Head of caudate nucleus (tissue), 42 donors: ENCODE results near the gene PGD.

Source experiments
- DNase-seq, 42 donors: peaks; one replicate each; pipeline versions ENCODE4 v3.0.0 to v3.0.0-alpha.2; 2020 to 2021; ENCODE audit warnings: mixed read lengths in 7 of 42
- intact Hi-C: fragments of 100-400 bp; cut with DNase I; formaldehyde crosslinking; loops from one replicate; pipeline ENCODE4 v1.15.0; 2022

PGD gene

GRCh38 chr1:10430216-10431069 is 31.6 kb downstream of the PGD start, which contains the start of gene CENPS:
CENPS (plus strand) TSS chr1:10430433; CDS start chr1:10430518, 85 bp downstream.
- DNase-seq, result peak; percentile 29 to 95 (median 84)
- intact Hi-C loops, result loop anchor here (2.0 kb wide), 1 partner anchor 54 kb away; no protein-coding TSS in a partner anchor

GRCh38 chr1:10431070-10431730 is 32.3 kb downstream of the PGD start:
- intact Hi-C loops, result loop anchor here (2.0 kb wide), 1 partner anchor 54 kb away; no protein-coding TSS in a partner anchor
- peak in 6 of 42 donors; percentile 4 to 24 (median 10) for DNase-seq

- intact Hi-C loops, result no loop called here
- DNase-seq, result no peak
Measured at GRCh38 chr1:10432910-10433700, 34.2 kb downstream of the PGD start.

- no peak for DNase-seq
- intact Hi-C loops, result no loop called here
Measured at GRCh38 chr1:10433790-10434189, 34.9 kb downstream of the PGD start.

- peak in 8 of 42 donors; percentile 13 to 61 (median 34) for DNase-seq
- intact Hi-C loops, result no loop called here
Measured at GRCh38 chr1:10434590-10434989, 35.7 kb downstream of the PGD start.

- intact Hi-C loops, result no loop called here
- no peak for DNase-seq
Measured at GRCh38 chr1:10437052-10437451, 38.2 kb downstream of the PGD start.

GRCh38 chr1:10438677-10439163 is 39.9 kb downstream of the PGD start:
- DNase-seq, result no peak
- intact Hi-C loops, result no loop called here

- intact Hi-C loops, result no loop called here
- no peak for DNase-seq
Measured at GRCh38 chr1:10440305-10440704, 41.4 kb downstream of the PGD start.

- intact Hi-C loops, result no loop called here
- no peak for DNase-seq
Measured at GRCh38 chr1:10440794-10441193, 41.9 kb downstream of the PGD start.

GRCh38 chr1:10444248-10444647 is 45.4 kb downstream of the PGD start:
- DNase-seq, result no peak
- intact Hi-C loops, result no loop called here

- no peak for DNase-seq
- intact Hi-C loops, result no loop called here
Measured at GRCh38 chr1:10444795-10445397, 46.0 kb downstream of the PGD start.

GRCh38 chr1:10446790-10447422 is 48.0 kb downstream of the PGD start:
- no peak for DNase-seq
- intact Hi-C loops, result no loop called here

- intact Hi-C loops, result no loop called here
- DNase-seq, result peak in 4 of 42 donors; percentile 16 to 32 (median 22)
Measured at GRCh38 chr1:10449751-10450150, 50.9 kb downstream of the PGD start, which contains the start of gene CORT. CORT (plus strand) TSS chr1:10450031; CDS start chr1:10450224, 193 bp downstream.

- intact Hi-C loops, result no loop called here
- peak in 2 of 42 donors; percentile 15 to 30 for DNase-seq
Measured at GRCh38 chr1:10450156-10450814, 51.4 kb downstream of the PGD start.

GRCh38 chr1:10450836-10451235 is 52.0 kb downstream of the PGD start:
- intact Hi-C loops, result no loop called here
- no peak for DNase-seq

- intact Hi-C loops, result no loop called here
- DNase-seq, result peak in 3 of 42 donors; percentile 20 to 40 (median 23)
Measured at GRCh38 chr1:10451287-10451686, 52.4 kb downstream of the PGD start.

- DNase-seq, result no peak
- intact Hi-C loops, result no loop called here
Measured at GRCh38 chr1:10456048-10456447, 57.2 kb downstream of the PGD start.

- no peak for DNase-seq
- intact Hi-C loops, result no loop called here
Measured at GRCh38 chr1:10456661-10457060, 57.8 kb downstream of the PGD start.
